IPS DF 4.7 (cell line): ENCODE measurements around the gene TDRD12.
"Not testable (repeated sequence)": the region's sequence is repeated elsewhere in the genome, so short reads cannot be mapped to it uniquely, and the experiment has no call there.

Experiments
- DNase-seq: peaks from one replicate; pipeline ENCODE4 v3.0.0-alpha.2; 2013; ENCODE audit warnings: low spot score; ENCODE audit errors: extremely low read depth

The TDRD12 gene

DNA sequence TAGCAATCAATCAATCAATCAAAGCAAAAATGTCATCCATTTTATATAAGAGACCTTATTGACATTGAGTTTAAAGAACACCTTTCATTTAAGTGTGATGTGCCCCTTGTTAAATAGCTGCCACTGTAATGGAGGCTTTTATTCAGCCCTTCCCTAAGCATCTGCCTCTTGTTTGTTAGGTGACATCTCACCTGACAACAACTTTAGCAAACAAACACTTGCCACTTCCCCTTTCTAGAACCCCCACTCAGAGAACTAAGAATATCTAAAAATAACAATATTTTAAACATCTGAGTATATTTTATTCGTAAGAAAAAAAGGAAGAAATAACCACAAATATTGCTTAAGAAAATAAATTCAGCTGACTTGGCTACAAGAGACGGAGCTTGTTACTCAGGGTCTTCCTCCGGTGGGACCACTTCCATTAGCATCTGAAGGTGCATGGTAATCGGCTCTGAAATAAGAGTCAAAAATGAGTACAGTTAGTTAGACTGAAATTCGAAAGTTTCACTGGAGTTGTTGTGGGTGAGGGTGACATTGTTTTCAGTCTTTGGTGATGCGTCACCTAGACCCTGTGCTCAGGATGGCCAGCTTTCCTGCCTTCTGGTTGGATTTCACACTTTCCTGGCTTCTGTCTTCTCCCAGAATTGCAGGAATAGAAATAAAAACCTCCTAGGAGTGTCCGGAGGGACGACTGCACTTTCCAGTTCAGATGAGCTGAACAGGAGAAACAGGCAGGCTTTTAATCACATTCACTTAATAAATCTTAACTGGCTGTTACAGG lies 110.9 kb downstream of the TDRD12 start:
- no peak for DNase-seq

DNA sequence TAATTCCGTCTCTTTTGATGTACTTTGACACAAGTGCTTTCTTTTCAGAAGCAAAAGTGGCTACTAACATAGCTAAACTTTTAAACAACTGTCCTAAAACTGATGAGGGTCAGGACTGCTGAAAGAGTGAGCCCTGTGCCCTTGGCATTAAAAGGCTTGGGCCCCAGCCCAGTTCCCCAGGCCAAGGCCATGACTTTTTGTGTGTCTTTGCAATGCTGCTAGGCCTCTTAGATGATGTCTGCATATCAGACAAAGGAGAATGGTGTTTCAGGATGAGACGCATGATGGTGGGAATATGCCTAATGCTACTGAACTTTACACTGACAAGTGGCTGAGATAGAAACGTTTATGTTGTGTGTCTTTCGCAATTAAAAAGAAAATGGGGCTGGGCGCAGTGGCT lies 112.0 kb downstream of the TDRD12 start:
- DNase-seq, result no peak

DNA sequence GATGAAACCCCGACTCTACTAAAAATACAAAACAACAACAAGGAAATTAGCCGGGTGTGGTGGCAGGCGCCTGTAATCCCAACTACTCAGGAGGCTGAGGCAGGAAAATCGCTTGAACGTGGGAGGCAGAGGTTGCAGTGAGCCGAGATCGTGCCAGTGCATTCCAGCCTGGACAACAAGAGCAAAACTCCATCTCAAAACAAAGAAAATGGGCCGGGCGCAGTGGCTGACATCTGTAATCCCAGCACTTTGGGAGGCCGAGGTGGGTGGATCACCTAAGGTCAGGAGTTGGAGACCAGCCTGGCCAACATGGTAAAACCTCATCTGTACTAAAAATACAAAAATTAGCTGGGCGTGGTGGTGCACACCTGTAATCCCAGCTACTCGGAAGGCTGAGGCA lies 112.5 kb downstream of the TDRD12 start:
- not testable (repeated sequence) for DNase-seq

DNA sequence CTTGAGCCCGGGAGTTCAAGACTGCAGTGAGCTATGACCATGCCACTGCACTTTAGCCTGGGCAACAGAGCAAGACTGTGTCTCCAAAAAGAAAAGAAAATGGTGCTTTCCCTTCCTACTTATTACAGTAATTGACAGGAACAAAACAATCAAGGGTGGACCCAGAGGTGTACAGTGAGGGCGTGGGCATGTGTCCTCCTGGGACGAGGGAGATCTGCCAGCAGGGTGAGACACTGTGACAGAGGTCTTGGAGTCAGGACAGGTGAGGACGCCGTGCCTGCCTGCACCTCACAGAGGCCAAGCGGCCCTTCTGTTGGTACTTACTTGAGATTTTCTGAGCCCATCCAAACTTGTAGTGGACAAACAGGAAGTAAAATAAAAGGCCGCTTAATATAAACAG lies 113.3 kb downstream of the TDRD12 start:
- DNase-seq, result not testable (repeated sequence)

DNA sequence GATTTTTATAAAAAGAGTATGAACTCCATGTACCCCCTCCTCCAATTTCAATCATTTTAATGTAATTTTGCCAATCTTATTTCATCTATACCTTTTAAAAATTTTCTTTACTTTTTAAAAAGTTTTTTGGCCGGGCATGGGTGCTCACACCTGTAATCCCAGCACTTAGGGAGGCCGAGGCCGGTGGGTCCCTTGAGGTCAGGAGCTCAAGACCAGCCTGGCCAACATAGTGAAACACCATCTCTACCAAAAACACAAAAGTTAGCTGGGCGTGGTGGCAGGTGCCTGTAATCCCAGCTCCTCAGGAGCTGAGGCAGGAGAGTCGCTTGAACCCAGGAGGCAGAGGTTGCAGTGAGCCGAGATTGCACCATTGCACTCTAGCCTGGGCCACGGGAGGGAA lies 113.8 kb downstream of the TDRD12 start:
- not testable (repeated sequence) for DNase-seq

DNA sequence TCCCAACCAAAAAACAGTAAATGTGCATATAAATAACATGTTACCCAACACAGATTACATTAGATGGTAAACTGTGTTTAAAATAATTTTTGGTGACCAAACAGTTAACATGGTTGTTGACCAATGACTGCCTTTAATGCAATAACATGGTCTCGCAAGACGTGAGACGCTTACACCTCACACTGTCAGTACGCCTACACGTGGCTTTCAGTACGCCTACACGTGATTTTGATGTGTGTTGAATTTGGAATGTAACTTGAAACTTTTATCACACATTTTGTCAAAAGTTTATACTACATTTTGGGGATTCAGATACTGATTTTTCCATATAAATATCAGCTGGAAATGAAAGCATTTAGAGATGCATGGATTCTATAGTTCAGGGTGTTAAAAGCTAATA lies 118.0 kb downstream of the TDRD12 start:
- no peak for DNase-seq

DNA sequence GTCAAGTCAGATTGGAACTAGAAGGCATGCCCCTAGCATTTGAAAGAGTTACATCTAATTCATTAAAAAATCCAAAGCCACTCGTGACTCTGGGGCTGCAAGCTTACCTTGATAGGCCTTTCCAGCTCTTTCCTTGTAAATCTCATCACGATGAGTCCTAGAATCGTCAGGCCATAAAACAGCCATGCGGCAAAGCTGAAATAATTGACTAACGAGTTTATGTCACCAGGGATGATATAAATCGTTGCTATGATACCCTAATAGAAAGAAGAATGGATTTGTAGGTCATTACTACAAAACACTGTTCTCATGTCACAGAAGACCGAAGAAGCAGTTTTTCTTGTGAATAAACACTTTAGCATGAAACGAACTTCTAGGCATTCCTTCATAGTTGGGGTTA lies 122.5 kb downstream of the TDRD12 start:
- DNase-seq, result no peak

DNA sequence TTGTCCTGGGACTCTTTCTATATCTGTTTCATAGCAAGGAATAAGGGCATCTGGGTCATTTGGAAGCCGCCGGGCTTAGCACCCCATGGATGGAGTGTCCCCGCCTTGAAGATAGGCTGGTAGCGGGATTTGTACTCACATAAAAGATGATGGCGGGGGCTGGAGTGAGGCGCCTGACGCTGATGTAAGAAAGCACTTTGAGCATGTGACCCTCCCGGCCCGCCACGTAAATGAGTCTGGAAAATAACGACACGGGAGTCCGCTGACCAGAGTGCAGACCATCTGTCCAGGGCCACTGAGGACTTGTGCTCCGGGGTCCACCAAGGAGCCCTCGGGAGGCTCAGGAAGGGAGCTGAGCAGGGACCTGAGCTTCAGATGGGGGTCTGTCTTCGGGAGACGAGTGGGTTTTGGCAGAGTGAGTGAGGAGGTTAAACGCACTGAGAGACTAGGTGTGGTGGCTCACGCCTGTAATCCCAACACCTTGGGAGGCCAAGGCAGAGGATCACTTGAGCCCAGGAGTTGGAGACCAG lies 124.2 kb downstream of the TDRD12 start:
- DNase-seq, result no peak

DNA sequence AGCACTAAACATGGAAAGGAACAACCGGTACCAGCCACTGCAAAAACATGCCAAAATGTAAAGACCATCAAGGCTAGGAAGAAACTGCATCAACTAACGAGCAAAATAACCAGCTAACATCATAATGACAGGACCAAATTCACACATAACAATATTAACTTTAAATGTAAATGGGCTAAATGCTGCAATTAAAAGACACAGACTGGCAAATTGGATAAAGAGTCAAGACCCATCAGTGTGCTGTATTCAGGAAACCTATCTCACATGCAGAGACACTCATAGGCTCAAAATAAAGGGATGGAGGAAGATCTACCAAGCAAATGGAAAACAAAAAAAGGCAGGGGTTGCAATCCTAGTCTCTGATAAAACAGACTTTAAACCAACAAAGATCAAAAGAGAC lies 128.5 kb downstream of the TDRD12 start:
- not testable (repeated sequence) for DNase-seq

DNA sequence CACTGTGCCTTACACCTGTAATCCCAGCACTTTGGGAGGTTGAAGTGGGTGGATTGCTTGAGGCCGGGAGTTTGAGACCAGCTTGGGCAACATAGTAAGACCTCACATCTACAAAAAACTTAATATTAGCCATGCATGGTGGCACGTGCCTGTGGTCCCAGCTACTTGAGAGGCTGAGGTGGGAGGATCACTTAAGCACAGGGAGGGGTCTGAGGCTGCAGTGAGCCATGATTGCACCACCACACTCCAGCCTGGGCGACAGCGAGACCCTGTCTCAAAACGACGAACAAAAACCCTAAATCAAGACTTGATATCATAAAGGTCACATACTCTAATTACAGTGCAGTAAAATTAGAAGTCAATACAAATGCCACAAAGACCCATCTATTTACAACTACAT lies 132.6 kb downstream of the TDRD12 start:
- DNase-seq, result no peak

DNA sequence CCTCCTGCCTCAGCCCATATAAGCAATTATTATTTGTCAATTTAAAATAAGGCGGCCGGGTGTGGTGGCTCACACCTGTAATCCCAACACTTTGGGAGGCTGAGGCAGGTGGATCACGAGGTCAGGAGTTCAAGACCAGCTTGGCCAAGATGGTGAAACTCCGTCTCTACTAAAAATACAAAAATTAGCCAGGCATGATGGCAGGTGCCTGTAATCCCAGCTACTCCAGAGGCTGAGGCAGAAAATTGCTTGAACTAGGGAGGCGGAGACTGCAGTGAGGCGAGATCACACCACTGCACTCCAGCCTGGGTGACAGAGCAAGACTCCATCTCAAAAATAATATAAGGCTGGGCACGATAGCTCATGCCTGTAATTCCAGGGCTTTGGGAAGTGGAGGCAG lies 137.3 kb downstream of the TDRD12 start:
- DNase-seq, result not testable (repeated sequence)

DNA sequence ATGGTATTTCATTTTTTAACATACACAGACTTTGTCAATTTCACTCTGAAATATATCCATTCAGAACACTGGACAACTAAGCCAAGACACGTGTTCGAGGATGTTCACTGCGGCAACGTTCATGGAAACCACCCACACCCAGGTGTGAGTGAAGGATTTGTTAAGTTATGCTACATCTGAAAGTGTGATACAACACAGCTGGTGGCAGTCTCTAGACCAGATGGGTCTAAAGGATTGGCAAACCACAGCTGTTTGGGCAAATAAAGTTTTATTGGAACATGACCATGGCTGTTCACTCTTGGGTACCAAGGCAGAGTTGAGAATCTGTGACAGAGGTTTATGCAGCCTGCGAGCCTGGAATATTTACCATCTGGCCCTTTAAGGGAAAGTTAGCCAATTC lies 138.0 kb downstream of the TDRD12 start:
- DNase-seq, result no peak

DNA sequence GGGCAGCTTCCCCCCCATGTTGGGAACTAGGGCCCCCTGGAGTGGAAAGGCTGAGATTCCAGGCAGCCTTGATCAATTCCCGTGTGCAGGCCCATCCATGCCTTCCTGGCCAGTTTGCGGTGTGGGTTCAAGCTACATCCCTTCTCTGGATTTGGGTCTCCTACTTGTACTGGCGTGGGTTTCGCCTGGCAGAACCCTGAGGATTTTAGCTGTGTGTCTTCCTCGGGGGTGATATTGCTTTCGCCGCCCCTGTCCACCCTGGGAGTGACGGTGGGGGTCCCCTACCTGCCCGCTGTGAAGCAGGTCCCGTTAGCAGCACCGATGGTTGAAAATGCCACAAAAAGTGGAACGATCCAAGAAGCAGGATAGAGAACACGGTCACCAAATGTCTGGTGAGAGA lies 138.6 kb downstream of the TDRD12 start:
- no peak for DNase-seq

DNA sequence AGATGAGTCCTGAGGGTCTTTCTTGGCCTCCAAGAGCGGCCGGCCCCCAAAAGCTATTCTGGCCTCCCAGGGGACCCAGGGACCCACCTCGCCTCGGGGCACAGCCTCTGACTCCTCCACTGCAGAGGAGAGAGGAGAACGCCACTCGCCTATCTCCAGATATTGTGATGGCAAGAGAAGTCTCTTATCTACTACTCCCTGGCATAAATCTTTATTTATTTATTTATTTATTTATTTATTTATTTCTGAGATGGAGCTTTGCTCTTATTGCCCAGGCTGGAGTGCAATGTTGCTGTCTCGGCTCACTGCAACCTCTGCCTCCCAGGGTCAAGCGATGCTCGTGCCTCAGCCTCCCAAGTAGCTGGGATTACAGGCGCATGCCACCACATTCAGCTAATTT lies 139.0 kb downstream of the TDRD12 start:
- no peak for DNase-seq

DNA sequence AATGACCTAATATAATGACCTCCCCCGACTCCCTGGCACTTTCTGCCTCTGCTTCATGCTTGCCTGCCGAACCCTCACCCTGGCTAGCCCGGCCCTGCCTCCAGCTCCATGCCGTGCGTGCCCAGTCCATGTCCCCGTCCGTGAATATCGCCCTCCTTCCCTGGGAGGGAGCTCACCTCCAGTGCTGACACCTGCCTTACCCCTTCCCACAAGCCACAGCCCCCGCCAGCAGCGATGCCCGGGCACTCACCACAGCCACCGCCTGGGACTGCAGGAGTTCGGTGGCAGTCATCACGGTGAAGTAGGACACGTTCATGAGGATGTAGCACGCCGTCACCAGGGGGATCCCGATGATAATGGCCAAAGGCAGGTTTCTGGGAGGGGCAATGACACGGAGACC lies 140.0 kb downstream of the TDRD12 start:
- no peak for DNase-seq

DNA sequence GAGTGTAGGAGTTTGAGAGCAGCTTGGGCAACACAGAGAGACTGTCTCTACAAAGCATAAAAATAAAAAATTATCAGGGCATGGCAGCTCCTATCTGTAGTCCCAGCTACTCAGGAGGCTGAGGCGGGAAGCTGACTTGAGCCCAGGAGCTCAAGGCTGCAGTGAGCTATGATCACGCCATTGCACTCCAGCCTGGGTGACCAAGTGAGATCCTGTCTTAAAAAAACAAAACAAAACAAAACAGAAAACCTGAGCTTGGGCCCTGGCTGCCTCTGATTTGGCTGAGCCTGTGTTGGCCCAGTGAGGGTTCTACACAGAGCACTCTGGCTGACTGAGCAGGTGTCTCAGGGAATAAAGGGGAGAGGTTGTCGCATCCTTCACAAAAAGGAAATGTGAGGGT lies 142.0 kb downstream of the TDRD12 start:
- no peak for DNase-seq

DNA sequence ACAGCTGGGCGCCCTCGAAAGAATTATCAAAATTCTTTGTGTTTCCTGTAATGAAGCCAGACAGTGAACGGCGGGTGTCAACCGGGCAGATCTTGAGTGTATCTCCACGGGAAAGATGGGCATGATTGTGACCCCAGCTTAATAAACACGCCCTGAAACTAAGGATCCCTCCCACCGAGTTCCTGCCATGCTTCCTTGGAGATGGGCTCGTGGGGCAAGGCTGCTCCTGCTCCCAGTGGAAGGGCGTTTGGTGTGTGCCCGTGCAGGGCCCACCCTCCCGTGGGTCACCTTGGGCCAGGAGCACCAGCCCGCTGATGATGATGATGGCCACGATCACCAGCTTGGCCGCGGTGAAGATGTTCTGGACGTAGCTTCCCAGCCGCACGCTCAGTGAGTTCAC lies 142.6 kb downstream of the TDRD12 start:
- no peak for DNase-seq

DNA sequence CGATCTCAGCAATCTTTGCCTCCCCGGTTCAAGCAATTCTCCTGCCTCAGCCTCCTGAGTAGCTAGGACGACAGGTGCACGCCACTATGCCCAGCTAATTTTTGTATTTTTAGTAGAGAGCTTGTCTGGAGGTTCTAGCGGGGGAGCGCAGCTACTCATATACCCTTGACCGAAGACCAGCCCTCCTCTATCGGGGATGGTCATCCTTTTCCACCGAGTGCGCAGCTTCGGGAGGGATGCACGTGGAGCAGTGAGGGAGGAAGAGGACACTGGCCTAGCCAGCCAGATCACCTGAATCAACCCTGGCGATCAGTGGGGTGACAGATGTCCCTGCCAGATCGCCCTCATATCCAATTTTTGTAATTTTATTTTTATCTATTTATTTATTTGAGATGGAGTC lies 143.2 kb downstream of the TDRD12 start:
- DNase-seq, result no peak

DNA sequence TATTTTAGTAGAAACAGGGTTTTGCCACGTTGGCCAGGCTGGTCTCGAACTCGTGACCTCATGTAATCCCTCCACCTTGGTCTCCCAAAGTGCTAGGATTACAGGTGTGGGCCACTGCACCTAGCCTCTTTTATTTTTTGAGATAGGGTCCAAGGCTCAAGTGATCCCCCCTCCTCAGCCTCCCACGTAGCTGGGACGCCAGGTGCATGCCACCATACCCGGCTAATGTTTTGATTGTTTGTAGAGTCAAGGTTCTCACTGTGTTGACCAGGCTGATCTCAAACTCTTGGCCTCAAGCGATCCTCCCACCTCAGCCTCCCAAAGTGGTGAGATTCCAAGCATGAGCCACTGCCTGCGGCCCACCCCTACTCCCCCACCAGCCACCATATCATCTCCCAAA lies 143.7 kb downstream of the TDRD12 start:
- no peak for DNase-seq

DNA sequence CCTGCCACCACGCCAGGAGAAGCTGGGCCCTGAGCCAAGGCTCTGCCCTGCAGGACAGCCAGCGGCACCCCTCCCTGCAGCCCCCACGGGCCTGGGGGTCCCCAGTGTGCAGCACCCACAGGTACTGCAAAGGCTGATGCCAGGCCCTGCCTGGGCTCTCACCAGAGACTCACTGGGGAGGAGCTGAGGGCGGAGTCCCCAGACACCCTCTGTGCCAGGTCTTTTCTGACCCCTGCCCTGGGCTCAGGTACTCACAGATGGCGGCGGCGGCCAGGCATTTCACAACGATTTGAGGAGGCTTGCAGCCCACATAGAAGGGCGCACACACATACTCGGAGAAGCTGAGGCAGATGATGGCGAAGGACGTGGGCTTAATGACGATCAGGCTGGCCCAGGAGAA lies 144.3 kb downstream of the TDRD12 start:
- DNase-seq, result no peak

DNA sequence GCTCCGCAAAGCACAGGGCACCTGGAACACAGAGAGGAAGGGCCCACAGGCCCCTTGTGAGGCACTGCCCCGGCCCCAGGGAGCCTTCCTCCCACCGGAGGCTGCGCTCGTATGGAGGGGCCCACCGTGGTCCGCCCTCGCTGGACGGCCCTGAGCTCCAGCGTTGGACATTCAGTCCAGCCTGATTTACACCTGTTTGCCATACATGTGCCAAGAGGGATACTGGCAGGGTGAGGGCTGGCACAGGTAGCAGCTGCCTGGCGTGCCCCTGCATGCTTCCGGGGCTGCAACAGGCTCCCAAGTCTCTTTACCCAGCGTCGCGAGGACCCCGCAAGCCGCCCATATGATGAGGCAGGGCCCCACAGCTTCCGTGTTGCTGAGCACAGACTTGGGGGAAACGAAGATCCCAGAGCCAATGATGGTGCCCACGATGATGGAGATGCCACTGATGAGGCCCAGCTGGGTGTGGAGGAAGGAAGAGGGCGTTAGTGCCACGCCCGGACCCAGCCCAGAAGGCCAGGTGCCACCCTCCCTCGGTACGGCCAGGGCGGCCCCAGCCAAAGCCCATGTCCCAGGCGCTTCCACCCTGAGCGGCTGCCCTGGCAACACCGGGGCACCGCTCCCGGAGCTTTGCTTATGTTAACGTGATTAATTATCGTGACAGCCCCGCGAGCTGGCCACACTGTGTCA lies 144.9 kb downstream of the TDRD12 start:
- DNase-seq, result no peak

DNA sequence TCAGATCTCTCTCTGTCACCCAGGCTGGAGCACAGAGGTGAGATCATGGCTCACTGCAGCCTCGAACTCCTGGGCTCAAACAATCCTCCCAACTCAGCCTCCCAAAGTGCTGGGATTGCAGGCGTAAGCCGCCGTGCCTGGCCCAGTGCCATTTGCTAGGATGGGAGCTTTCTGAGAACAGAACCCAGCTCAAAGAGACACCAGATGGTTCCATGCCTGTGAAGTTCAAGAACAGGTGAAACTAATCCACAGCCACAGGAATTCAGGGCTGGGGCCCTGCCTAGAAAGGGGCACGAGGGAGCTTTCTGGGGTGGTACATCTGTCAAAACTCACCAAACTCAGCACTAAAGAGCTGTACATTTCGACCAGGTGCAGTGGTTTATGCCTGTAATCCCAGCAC lies 145.8 kb downstream of the TDRD12 start:
- no peak for DNase-seq

DNA sequence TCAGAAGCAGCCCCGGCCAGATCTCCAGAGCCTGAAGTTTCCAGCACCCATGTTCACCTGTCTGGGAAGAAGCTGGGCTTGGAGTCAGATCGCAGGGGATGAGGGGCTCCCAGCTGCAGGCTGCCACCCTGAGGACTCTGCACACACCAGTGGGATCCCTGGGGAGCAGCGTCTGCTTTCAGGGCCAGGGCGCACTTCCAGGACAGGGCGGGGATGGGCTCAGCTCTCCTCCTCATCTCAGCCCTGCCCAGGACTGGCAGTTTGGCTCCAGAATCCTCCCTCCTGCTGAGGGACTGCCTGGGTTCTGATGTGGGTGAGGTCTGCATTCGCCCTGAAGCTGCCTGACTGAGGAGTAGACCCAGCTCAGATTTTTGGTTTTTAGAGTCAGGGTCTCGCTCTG lies 146.5 kb downstream of the TDRD12 start:
- no peak for DNase-seq
